ENCODE measurements around the gene COL19A1. TPM values are rescaled to one million over a fixed set of nuclear protein-coding genes. Genes with fewer than 3 reads are reported as not detected.

Gene COL19A1
- polyA plus RNA-seq, 1 donor = 3.4 TPM

Other genes starting within 250 kb of the COL19A1 start
- gene LMBRD1, start 69.5 kb upstream of the COL19A1 start, polyA plus RNA-seq = 85.3 TPM

Data from large intestine (tissue), 1 donor.